ENCODE measurements around the gene GRIN2A.

GRIN2A gene

GRCh38 chr16:9859701-9860327 is 322.4 kb downstream of the GRIN2A start:
- DNase-seq (ENCODE audit: low read depth), result no peak

DNA sequence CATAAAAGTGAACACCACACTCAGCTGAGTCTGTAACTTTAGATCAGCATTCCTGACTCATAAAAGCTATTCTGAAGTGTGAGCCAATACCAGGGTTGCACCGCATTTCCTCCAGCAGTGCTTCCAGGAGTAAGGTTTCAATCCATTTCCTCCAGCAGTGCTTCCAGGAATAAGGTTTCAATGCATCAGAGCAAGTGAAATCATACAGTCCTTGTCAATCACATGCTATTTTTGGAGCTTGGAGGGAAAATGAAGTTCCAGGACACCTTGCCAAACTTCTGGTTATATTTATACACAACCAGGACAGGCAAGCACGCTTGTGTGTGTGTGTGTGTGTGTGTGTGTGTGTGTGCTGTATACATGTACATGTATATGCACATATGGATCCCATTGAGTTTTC is 327.6 kb downstream of the GRIN2A start:
- peak; percentile 68 for DNase-seq (ENCODE audit: low read depth)

GRCh38 chr16:9852003-9852402 is 330.2 kb downstream of the GRIN2A start:
- no peak for DNase-seq (ENCODE audit: low read depth)

GRCh38 chr16:9850817-9851216 is 331.4 kb downstream of the GRIN2A start:
- DNase-seq (ENCODE audit: low read depth), result no peak

- DNase-seq (ENCODE audit: low read depth), result no peak
Observed at GRCh38 chr16:9849697-9850245, 332.5 kb downstream of the GRIN2A start.

GRCh38 chr16:9847146-9847545 is 335.1 kb downstream of the GRIN2A start:
- DNase-seq (ENCODE audit: low read depth), result no peak

DNA sequence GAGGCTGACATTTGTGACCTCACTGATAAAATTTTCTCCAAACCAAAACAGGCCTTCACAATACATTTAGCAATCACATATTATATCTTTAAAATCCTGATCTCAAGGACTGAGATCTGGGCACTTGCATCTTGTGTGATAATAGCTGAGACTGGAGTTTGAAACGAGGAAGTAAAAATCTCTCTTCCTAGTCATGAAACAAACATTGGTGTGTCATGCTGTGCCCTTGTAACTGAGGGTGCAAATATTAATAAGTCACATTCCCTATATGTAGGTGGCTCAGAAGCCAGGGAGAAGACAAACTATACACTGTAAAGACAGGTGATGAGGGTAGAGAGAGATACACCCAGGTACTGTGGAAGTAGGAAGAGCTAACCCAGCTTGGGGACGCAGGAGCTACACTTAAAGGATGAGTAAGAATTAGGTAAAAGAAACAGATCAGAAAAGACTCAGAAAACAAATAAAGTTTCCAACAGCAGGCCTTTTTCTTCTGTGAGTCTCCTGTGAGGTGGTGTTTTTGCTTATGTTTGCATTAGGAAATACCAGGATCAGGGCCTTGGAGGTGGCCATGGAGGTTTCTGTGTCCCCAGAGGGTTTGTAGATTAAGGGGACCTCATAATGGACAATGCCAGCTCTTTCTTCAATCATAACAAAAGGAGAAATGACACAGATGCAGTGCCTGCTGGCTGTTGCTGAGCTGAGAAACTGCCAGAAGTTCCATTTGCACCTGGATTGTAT is 335.7 kb downstream of the GRIN2A start:
- no peak for DNase-seq (ENCODE audit: low read depth)

- peak; percentile 85 for DNase-seq (ENCODE audit: low read depth)
Observed at GRCh38 chr16:9845661-9846361, 336.4 kb downstream of the GRIN2A start.

GRCh38 chr16:9844361-9844760 is 337.9 kb downstream of the GRIN2A start:
- peak; percentile 62 for DNase-seq (ENCODE audit: low read depth)

- DNase-seq (ENCODE audit: low read depth), result peak; percentile 64
Observed at GRCh38 chr16:9843424-9844018, 338.7 kb downstream of the GRIN2A start.

DNA sequence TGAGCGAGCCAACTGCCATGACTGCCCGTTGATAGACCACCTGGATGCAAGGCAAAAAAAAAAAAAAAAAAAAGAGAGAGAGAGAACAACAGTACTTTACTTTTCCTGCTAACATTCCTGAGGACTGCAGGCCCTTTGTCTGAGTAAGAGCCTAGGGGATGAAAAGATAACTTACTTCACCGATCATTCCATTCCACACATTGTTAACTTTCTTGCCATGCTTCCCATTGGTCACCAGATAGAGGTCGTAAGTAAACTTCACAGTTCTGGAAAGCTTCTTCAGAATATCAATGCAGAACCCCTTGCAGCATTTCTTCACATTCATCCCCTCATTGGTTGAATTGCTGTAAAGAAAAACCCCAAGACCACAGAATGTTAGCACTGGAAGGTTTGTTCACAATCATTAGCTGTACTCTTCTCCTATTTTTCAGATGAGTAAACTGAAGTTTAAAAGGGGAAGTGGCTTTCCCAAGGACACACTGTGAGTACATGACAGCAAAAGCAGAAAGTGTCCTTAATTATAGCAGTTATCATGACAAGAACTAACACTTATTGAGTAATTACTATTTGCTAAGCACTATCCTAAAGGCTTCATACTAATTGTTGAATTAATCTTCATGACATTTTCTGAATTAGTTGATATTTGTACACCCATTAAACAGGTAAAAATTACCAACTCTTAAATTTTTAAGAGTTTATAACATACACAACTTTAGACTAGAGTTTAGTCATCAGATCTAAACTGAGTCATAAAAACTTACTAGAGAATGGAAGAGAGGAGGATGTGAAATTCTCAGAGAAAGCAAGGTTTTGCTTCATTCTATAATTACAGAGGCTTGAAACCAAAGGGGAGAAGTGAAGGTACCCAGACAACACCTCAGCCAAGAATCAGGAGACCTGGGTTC is 341.2 kb downstream of the GRIN2A start:
- DNase-seq (ENCODE audit: low read depth), result no peak

DNA sequence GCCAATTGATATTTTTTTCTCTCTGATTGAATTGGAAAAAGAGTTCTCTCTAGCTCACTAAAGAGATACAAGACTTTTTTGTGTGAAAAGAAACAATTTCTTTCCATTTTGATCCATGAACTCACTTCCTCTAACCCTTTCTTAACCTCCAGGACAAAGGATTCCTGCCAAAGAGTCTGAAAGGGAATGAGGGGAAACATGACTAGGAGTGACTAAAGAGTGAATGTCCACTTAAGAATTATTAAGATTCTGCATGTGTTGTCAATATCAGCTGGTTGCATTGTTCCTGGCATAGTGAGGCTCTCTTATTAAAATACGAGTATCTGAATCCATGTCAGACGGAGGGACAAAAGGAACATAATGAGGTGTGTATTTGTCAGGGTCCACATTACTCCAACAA is 344.7 kb downstream of the GRIN2A start:
- DNase-seq (ENCODE audit: low read depth), result peak; percentile 68

- no peak for DNase-seq (ENCODE audit: low read depth)
Observed at GRCh38 chr16:9836118-9836736, 346.0 kb downstream of the GRIN2A start.

DNA sequence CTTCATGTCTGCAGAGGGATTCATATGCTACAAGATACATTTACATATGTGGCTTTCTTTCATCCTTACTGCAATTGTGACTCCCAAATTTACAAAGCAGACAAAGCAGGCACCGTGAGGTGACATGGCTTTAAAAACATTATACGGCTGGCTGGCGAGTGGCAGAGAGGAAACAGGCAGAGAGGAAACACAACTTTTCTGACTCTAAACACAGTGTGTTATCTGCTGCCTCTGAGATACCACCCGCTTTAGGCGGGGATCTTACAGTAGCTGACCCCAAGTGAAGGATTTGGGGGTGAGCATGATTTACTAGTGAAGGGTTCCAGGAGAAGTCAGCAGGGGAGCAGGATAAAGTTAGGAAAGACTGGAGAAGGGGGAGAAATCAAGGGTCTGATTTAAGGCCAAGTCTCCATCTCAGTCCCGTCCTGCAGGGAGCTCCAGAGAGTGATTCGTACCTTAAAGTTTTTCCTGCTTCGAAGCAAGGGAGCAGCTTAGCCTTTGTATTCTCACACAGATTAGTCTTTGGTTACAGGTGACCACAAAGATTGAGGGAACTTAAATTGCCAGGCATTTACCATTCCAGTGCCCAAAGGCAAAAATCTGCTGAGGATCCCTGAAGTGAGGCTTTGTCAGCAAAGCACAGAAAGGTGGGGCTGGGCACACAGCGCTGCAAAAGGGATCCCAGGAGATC is 355.0 kb downstream of the GRIN2A start:
- no peak for DNase-seq (ENCODE audit: low read depth)

- DNase-seq (ENCODE audit: low read depth), result no peak
Observed at GRCh38 chr16:9826656-9827055, 355.6 kb downstream of the GRIN2A start.

DNA sequence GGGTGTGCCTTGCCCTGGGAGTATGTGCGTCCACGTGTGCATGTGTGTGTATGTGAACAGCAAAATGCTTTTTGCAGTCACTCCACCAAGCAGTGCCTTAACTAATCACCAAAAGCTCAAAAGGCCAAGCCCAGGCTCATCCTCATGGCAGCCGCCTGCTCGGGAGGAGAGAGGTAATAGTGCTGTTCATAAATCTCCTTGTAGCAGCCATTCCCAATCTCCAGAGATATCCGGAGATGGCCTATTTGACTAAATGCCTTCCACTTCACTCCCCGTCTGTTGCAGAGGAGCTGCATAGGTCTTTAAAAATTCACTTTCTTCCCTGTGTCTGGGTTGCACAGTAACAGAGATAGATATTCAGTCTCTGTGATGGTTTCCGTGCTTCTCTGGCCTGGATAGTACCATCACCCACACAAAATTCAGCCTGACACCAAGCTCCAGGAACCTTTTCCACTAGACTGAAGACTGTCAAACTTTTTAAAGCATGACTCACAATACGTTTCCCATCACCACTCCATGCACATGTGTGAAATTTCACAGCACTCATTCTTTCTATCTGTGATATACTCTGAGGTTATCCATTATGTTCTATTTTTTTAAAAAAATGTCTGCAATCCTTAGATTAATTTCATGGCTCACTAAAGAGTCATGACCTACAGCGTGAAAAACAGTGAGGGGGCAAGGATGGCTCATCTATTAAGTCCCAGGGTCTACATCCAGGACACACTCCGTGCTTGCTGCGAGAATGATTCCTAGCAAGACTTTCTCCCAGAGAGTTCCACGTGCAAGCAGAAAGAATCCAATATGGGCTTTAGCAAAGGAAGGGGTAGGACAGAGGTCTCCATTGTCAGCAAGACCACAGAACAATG is 357.8 kb downstream of the GRIN2A start:
- no peak for DNase-seq (ENCODE audit: low read depth)

- DNase-seq (ENCODE audit: low read depth), result no peak
Observed at GRCh38 chr16:9823510-9823909, 358.7 kb downstream of the GRIN2A start.

GRCh38 chr16:9821970-9822369 is 360.3 kb downstream of the GRIN2A start:
- DNase-seq (ENCODE audit: low read depth), result no peak

DNA sequence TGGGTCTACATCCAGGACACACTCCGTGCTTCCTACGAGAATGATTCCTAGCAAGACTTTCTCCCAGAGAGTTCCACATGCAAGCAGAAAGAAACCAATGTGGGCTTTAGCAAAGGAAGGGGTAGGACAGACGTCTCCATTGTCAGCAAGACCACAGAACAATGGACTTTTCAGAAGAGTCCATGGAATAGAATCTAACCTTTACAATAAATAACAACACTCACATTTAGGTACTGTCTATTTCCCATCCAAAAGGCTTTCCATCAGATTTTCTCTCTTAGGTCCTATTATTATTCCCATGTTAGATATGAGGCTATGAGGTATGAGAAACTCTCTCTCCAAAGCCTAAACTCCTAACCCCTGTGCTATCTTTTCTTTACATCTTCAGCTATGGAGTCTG is 360.9 kb downstream of the GRIN2A start:
- no peak for DNase-seq (ENCODE audit: low read depth)
